Loucy (cell line): Measurements from ENCODE around the gene FGD6.

Experiments used
- H2AFZ ChIP-seq: fragments of 200-600 bp; sonication (generic); 2 replicates; pipeline ENCODE4 v1.6.0; 2016; ENCODE audit warnings: antibody characterized with exemption, mild to moderate bottlenecking, low read length, moderate library complexity
- H3F3A ChIP-seq: fragments of 200-600 bp; 2 replicates; pipeline ENCODE4 v1.6.0; 2016; ENCODE audit warnings: antibody characterized with exemption, low read depth, mild to moderate bottlenecking
- H3K27me3 ChIP-seq: fragments of 200-600 bp; sonication (generic); 2 replicates; pipeline ENCODE4 v1.6.1; 2014; ENCODE audit warnings: low read length, mild to moderate bottlenecking; ENCODE audit not compliant: insufficient read depth, poor library complexity, severe bottlenecking
- H3K36me3 ChIP-seq: fragments of 200-600 bp; sonication (generic); 2 replicates; pipeline ENCODE4 v1.6.1; 2016; ENCODE audit warnings: low read length; ENCODE audit not compliant: insufficient read depth
- H3K4me1 ChIP-seq: fragments of 200-600 bp; sonication (generic); 2 replicates; pipeline ENCODE4 v1.5.1; 2014; ENCODE audit warnings: low read length, mild to moderate bottlenecking; ENCODE audit not compliant: insufficient read depth, poor library complexity, severe bottlenecking
- H3K4me2 ChIP-seq: fragments of 200-600 bp; sonication (generic); 2 replicates; pipeline ENCODE4 v1.6.0; 2014; ENCODE audit warnings: antibody characterized with exemption, low read length, low read depth, mild to moderate bottlenecking; ENCODE audit not compliant: poor library complexity, severe bottlenecking
- H3K4me3 ChIP-seq: fragments of 200-600 bp; sonication (generic); 2 replicates; pipeline ENCODE4 v1.5.1; 2014; ENCODE audit warnings: low read length, mild to moderate bottlenecking, mixed read lengths; ENCODE audit not compliant: poor library complexity, severe bottlenecking
- H3K79me2 ChIP-seq: fragments of 200-600 bp; sonication (generic); 2 replicates; pipeline ENCODE4 v1.6.1; 2014; ENCODE audit warnings: low read length; ENCODE audit not compliant: insufficient read depth
- H3K9ac ChIP-seq: fragments of 200-600 bp; sonication (generic); 2 replicates; pipeline ENCODE4 v1.6.0; 2014; ENCODE audit warnings: mild to moderate bottlenecking, low read depth, low read length, moderate library complexity; ENCODE audit not compliant: poor library complexity, severe bottlenecking
- H3K9me2 ChIP-seq: fragments of 200-600 bp; sonication (generic); replicated peaks from 2 replicates; pipeline ENCODE4 v1.6.1; 2016; ENCODE audit warnings: low read depth, low read length, mixed read lengths
- H3K9me3 ChIP-seq: fragments of 200-600 bp; sonication (generic); 2 replicates; pipeline ENCODE4 v1.6.1; 2014; ENCODE audit warnings: mild to moderate bottlenecking, antibody characterized with exemption, low read length, low read depth; ENCODE audit not compliant: insufficient read depth
- H4K20me1 ChIP-seq: fragments of 200-600 bp; sonication (generic); 2 replicates; pipeline ENCODE4 v1.6.0; 2014; ENCODE audit warnings: antibody characterized with exemption, low read length, mild to moderate bottlenecking; ENCODE audit not compliant: insufficient read depth, poor library complexity, severe bottlenecking
- CTCF ChIP-seq: fragments of 200-600 bp; sonication (generic); conservative IDR thresholded peaks from 2 replicates; pipeline ENCODE4 v1.5.1; 2014; ENCODE audit warnings: mild to moderate bottlenecking, antibody characterized with exemption, low read length
- EZH2phosphoT487 ChIP-seq: fragments of 200-600 bp; IDR thresholded peaks from 2 replicates; pipeline ENCODE4 v1.6.1; 2018; ENCODE audit warnings: antibody characterized with exemption, mild to moderate bottlenecking, moderate library complexity, borderline replicate concordance

Gene FGD6

GRCh38 chr12:95060951-95061350 lies 156.3 kb downstream of the FGD6 start:
- H3K9ac ChIP-seq, result no peak overlapping the region
- H3F3A ChIP-seq, result no peaks in the 10 kb centered on the region
- H3K27me3 ChIP-seq, result no peaks in the 10 kb centered on the region
- H2AFZ ChIP-seq, result no peak overlapping the region
- peaks cover 70% of the 10 kb centered on the region for H3K36me3 ChIP-seq
- H3K4me2 ChIP-seq, result no peak overlapping the region
- no peaks in the 10 kb centered on the region for H3K4me1 ChIP-seq
- no peaks in the 10 kb centered on the region for H3K79me2 ChIP-seq
- H3K4me3 ChIP-seq, result no peak overlapping the region
- H4K20me1 ChIP-seq, result no peaks in the 10 kb centered on the region
- no peaks in the 10 kb centered on the region for H3K9me2 ChIP-seq
- H3K9me3 ChIP-seq, result no peaks in the 10 kb centered on the region
- TF ChIP-seq EZH2phosphoT487, result no peak
- no peak for TF ChIP-seq CTCF

GRCh38 chr12:95059984-95060383 lies 157.3 kb downstream of the FGD6 start:
- H4K20me1 ChIP-seq, result no peaks in the 10 kb centered on the region
- H3K9ac ChIP-seq, result no peak overlapping the region
- no peaks in the 10 kb centered on the region for H3K4me1 ChIP-seq
- no peak overlapping the region for H2AFZ ChIP-seq
- H3K27me3 ChIP-seq, result no peaks in the 10 kb centered on the region
- H3K9me3 ChIP-seq, result no peaks in the 10 kb centered on the region
- H3K79me2 ChIP-seq, result no peaks in the 10 kb centered on the region
- no peak overlapping the region for H3K4me3 ChIP-seq
- H3K36me3 ChIP-seq, result peaks cover 78% of the 10 kb centered on the region
- no peaks in the 10 kb centered on the region for H3F3A ChIP-seq
- H3K9me2 ChIP-seq, result no peaks in the 10 kb centered on the region
- no peak overlapping the region for H3K4me2 ChIP-seq
- TF ChIP-seq EZH2phosphoT487 (no peak), CTCF (no peak)

- Histone ChIP-seq H3K9me2 (no peaks in the 10 kb centered on the region), H3K4me2 (no peak overlapping the region), H3K36me3 (peaks cover 78% of the 10 kb centered on the region), H4K20me1 (no peaks in the 10 kb centered on the region), H3K79me2 (no peaks in the 10 kb centered on the region), H3K4me1 (no peaks in the 10 kb centered on the region), H2AFZ (no peak overlapping the region), H3F3A (no peaks in the 10 kb centered on the region), H3K9ac (no peak overlapping the region), H3K9me3 (no peaks in the 10 kb centered on the region), H3K27me3 (no peaks in the 10 kb centered on the region), H3K4me3 (no peak overlapping the region)
- TF ChIP-seq EZH2phosphoT487 (no peak), CTCF (no peak)
Observed at GRCh38 chr12:95057424-95057823, 159.8 kb downstream of the FGD6 start.
